DLD1 (cell line): ENCODE measurements around the gene TNK1.
"Not testable (repeated sequence)": the region's sequence is repeated elsewhere in the genome, so short reads cannot be mapped to it uniquely, and the experiment has no call there.

ENCODE experiments used
- in situ Hi-C: cut with HindIII; loops from 2 replicates; pipeline ENCODE4 v1.10.0; 2017; ENCODE audit warnings: low sequenced_read_pairs

Gene TNK1

DNA sequence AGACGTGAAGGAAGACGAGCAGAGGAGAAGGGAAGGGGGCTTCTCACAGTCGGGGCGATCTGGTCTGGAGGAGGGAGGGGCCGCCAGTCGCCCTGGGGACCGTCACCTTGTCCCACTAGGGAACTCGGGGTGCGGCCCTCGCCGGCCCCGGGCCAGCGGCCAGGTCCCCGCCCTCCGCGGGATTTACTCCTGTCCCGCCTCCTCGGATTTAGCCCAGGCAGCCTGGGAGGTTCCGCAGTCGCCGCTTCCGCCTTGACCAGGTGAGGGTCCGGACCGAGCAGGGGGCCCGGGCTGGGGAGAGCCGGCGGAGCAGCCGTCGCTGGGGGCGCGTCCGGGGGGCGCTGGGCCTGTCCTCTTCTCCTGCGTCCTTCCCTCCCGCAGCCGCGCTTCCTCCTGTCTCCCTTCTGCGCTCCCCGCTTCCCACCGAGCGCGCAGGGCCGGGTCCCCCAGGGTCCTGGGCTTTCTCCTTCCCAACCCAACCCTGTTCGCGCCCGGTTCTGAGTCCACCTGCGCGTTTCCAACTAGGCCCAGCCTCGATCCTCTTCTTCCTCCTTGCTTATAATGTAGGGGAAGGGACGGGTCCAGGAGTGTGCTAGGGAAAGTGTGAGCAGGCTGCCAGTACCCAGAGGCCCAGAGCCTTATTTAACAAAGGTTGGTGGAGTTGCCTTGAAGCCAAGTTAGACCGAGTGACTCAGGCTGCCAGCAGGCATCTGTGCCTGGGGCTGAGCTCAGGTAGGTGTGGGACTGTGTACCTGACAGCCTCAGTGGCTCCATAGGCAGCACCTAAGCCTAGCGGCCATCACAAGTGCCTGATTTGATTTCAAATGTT, at the start of gene TNK1:
TNK1 (plus strand) TSS at position 235 of the 829 bp plus-strand sequence. CDS start 1,838 bp downstream, outside the sequence.
- in situ Hi-C loops: no loop called here

DNA sequence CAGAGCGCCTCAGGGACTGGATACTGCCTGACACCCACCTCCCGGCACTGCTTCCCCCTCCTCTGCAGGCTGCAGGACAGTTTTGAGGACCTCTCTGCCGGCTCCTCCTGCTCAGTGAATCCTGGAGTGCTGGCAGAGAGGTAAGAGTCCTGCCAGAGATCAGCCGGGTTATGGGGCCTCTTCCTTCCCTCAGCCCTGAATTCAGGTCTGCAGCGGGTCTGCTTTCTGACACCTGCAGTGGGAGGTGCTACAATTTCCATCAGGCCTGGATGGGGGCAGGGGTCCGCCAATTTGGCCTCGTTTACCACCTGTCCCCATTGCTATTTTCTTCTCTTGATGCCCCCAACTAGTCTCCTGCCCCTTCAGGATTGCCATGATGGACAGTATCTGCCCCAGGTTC, 48.8 kb upstream of the TNK1 start:
- in situ Hi-C loops: no loop called here

DNA sequence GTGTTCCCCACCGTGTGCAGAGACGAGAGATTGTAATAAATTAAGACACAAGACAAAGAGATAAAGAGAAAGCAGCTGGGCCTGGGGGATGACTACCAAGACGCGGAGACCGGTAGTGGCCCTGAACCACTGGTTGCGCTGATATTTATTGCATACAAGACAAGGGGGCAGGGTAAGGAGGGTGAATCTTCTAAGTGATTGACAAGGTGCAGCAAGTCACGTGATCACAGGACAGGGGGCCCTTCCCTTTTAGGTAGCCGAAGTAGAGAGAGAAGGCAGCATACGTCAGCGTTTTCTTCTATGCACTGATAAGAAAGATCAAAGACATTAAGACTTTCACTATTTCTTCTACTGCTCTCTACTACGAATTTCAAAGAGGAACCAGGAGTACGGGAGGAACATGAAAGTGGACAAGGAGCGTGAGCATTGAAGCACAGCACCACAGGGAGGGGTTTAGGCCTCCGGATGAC, 48.3 kb upstream of the TNK1 start:
- in situ Hi-C loops: not testable (repeated sequence)

DNA sequence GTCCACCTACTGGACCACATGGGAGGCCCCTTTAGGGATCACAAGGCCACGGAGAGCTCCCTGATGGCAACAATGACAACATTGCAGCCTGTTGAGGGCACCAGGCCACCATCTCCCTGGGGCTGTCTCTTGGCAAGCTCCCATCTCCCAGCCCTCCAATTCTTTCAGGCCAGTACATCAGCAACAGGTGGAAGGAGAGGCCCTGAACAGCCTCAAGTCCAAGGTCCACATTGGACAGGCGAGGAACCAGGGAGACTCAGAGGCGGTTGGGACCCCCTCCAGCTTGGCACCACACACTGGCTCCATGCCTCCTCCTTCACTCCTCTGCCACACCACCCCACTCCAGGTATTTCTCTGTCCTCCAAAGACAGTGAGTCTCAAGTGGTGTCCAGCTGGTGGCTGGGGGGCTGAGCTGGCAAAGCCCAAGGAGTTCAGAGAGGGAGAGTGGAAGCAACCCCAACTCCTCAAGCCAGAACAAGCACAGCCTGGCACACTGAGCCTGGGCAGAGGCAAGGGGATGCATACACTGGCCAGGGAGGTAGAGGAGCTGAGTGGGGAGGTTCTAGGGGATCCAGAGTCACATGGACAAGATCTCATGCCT, 45.9 kb upstream of the TNK1 start:
- in situ Hi-C loops: no loop called here

DNA sequence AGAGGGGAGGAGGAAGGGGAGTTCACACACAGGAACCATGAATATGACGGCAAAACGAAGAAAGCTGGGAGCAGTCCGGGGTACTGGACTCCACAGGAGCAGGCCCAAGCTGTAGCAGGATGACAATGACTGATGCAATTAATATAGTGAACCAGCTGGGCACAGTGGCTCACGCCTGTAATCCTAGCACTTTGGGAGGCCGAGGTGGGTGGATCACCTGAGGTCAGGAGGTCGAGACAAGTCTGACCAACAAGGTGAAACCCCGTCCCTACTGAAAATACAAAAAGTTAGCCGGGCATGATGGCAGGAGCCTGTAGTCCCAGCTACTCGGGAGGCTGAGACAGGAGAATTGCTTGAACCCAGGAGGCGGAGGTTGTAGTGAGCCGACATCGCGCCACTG, 45.1 kb upstream of the TNK1 start:
- in situ Hi-C loops: not testable (repeated sequence)

DNA sequence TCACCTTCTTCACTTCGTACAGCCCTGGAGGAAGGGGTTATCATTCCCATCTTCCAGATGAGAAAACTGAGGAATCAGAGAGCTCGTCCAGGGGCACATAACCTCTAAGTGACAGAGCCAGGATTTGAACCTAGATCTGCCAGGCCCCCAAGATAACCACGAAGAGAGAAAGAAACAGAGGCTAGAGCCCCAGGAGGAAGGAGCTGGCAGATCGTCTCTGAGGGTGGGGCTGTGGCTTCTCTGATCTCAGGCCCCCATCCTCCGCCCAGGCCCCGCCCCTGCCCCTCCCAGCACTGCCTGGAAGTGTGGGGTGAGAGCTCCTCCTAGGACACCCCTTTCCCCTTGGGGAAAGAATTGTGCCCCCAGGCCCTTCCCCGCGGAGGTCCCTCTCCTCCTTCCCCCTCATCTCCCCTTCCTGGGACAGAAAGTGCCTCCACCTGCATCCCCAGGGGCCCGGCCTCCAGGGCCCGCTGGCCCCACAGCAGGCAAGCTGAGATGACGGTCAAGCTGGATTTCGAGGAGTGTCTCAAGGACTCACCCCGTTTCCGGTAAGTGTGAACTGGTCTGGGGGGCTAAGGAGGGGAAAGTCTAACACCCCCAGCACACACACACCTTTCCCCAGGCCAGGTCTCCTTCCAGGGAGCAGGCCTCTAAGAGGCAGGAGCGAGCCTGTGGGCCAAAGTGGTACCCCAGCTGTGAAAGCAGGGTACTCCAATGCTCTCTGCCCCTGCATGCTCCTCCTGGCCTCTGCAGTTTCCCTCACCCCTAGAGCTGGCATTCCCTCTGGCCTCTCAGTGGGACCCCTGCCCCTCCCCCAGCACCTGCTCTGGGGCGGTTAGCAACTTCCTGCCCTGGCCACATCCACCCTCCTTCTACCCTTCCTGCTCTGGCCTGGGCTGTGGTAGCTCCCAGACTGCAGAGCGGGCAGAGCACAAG, 44.4 kb upstream of the TNK1 start, which contains the start of gene ACAP1:
ACAP1 (plus strand) TSS at position 290 of the 936 bp plus-strand sequence; CDS start at position 496, 206 bp downstream.
- in situ Hi-C loops: no loop called here

DNA sequence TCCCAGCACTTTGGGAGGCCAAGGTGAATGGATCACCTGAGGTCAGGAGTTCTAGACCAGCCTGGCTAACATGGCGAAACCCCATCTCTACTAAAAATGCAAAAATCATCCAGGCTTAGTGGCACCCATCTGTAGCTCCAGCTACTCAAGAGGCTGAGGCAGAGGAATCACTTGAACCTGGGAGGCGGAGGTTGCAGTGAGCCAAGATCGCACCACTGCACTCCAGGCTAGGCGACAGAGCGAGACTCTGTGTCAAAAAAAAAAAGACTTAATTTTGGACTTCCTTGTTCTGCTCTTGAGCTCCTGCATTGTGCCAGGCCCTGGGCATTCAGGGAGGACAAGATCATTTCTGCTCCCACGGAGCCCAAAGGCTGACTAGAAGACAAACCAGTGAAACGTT, 43.3 kb upstream of the TNK1 start:
- in situ Hi-C loops: not testable (repeated sequence)

DNA sequence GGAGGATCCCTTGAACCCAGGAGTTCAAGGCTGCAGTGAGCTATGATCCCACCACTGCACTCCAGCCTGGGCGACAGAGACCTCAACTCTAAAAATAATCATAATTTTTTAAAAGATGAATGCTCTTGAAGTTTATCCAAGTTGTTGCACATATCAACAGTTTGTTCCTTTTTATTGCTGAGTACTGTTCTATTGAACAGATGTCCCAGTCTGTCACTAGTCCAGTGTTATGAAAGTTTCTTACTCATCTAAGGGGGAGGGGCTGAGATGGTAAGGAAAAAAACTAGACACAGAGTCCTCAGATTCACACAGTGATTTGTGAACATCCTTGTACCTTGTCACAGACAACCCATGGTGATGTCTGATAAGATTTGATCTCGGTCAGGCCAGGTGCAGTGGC, 40.7 kb upstream of the TNK1 start:
- in situ Hi-C loops: no loop called here

DNA sequence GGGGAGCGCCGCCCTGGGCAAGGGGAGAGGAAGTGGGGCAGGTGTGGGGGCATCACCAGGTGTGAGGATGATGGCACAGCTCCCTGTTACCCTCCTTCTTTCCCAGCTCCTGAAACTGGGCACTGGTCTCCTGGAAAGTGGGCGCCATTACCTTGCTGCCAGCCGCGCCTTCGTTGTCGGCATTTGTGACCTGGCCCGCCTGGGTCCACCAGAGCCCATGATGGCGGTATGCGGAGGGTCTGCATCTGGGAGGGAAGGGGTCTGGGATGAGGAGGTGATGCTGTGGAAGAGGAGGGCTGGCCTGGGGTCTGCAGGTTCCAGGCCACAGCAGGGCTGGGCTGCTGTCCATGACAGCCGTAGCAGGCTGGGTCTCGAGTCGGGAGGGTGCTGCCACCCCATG, 39.0 kb upstream of the TNK1 start:
- in situ Hi-C loops: no loop called here

DNA sequence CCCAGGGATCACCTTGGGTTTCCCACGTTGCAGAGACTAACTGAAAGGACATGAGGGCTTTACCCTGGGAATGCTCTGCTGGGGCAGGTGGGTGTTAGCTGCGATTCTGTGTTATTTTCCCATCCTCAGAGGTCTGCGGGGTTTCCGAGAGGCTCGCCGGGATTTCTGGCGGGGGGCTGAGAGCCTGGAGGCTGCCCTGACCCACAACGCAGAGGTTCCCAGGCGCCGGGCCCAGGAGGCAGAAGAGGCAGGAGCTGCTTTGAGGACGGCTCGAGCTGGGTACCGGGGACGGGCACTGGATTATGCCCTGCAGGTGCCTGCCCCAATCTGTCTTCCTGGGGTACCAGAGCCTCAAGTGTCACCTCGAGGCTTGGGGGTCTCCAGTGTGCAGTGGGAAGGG, 37.6 kb upstream of the TNK1 start:
- in situ Hi-C loops: no loop called here

DNA sequence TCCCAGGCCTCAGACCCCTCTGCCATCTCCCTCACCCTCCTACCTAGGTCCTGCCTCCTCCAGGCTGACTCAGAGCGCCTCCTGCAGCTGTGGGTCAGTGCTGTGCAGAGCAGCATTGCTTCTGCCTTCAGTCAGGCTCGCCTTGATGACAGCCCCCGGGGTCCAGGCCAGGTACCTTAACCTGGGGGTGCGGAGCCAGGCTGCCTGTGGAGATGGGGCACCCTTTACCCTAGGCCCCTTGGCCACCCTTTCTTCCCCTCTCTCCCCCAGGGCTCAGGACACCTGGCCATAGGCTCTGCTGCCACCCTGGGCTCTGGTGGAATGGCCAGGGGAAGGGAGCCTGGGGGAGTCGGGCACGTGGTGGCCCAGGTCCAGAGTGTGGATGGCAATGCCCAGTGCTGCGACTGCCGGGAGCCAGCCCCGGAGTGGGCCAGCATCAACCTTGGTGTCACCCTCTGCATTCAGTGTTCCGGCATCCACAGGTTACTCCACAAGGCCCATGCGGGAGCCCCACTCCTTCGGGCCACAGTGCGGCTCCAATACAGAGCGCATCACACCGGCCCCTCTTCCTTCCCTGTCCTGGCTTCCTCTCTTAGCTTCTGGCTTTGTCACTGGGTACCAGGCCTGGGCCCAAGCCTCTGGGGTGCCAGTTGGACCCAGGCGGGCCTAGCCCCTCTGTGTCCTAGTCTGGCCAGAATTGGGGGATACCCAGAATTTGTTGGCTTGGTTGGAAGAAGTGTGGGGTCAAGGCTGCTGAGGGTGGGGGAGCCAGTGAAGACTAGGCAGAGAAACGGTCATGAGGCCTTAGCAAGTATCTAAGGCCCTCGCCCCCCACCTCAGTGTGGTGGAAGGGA, 33.9 kb upstream of the TNK1 start:
- in situ Hi-C loops: no loop called here

DNA sequence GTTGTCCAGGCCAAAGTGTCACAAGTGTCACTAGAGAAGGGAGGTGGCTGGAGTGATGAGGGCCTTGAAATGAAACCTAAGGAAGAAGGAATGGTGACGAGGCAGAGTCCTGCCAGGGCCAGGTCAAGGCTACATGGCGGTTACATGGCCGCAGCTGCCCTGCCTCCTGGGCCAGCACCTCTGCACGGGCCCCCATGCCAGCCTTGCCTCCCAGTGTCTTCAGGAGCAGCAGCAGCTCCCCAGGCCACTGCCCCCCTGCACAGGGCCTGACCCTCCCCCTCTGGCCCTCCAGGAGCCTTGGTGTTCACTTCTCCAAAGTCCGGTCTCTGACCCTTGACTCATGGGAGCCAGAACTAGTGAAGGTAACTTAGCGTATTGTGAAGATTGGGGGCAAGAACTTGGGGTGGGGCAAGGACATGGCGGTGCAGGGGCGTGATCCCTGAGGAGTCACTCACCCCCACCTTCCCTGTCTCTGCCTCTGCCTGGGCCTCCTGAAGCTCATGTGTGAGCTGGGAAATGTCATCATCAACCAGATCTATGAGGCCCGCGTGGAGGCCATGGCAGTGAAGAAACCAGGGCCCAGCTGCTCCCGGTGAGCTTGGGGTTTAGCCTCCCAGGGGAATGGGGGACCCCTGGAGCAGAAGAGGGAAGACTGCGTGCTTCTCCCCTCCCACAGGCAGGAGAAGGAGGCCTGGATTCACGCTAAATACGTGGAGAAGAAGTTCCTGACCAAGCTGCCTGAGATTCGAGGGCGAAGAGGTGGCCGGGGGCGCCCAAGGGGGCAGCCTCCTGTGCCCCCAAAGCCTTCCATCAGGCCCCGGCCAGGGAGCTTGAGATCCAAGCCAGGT, 33.0 kb upstream of the TNK1 start:
- in situ Hi-C loops: no loop called here

DNA sequence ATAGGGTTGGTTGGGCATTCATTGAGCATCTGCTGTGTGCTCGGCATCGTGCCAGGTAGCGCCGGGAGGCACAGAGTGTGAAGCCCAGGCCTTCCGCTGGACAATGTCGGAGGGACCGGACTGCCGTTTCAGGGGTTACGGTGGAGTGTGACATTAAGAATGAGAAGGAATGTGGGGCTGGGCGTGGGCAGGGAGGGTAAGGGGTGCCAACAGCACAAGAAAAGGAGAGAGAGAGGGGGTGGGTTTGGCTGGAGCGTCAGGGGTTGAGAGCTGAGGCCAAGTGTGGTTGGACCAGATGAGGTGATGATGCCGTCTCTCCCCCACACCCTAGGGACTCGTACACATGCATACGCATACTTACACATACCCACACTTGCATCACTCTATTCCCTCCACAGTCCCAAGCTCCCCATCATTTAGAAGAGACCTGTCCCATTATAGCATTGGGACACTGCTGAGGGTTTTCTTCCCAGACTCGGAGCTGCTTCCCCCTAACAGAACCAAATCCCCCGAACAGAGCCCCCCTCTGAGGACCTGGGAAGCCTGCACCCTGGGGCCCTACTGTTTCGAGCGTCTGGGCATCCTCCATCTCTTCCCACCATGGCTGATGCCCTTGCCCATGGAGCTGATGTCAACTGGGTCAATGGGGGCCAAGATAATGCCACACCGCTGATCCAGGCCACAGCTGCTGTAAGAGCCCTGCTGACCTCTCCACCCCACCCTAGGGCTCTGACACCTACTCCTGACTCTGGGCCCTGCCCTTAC, 32.2 kb upstream of the TNK1 start:
- in situ Hi-C loops: no loop called here

DNA sequence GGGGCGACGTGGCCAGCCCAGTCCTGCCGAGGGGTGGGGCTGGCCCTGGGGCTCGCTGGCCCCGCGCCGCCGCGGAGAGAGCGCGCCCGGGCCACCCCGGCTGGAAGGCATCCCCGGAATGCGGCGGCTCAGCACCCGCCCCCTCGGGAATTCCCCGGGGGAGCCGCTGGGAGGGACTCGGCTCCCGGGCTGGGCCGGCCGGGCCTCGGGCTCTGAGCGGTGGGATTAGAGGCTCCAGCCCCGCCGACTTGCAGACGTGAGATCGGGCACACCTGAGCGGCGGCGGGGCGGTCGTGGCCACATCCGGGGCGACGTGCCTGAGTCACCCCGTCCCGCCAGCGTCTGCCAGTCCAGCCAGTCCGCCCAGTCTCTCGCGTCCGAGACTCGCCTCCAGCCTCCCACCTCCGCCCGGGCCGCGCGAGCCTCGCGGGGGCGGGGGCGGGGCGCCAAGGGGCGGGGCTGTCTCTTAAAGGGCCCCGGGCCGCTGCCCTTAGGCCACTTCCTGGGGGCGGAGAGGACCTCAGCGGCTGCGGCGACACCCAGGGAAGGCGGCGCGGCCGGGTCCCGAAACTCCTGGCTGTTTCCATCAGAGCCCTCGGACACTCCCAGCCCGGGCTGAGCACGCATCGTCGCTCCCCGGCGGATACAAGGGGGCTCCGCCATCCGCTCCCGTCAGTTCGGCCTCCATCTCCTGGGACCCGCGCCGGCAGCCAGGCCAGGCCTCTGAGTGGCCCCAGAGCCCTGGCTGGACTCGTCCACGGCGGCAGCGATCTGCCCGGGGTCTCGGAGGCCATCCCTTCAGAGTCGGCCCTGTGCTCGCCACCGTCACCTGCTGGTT, 29.0 kb upstream of the TNK1 start, which contains the start of gene KCTD11:
KCTD11 (plus strand) TSS at position 498 of the 838 bp plus-strand sequence.
- in situ Hi-C loops: no loop called here

DNA sequence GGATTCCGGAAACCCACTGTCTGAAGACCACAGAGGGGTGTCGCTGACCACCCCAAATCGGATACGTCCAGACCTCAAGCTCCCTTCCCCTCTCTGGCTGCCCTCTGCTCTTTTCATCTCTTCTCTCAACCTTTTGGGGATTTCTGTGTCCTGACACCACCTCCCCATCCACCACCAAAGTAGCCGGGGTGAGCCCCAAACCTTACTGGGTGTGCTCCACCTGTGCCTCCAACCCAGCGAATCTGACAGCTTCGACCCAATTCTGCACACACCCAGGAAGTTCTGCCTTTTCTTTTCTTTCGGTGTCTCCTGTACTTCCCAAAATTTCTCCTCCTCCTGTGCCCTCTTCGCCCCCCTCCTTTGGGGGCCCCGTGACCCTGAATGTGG, 28.4 kb upstream of the TNK1 start:
- in situ Hi-C loops: no loop called here

DNA sequence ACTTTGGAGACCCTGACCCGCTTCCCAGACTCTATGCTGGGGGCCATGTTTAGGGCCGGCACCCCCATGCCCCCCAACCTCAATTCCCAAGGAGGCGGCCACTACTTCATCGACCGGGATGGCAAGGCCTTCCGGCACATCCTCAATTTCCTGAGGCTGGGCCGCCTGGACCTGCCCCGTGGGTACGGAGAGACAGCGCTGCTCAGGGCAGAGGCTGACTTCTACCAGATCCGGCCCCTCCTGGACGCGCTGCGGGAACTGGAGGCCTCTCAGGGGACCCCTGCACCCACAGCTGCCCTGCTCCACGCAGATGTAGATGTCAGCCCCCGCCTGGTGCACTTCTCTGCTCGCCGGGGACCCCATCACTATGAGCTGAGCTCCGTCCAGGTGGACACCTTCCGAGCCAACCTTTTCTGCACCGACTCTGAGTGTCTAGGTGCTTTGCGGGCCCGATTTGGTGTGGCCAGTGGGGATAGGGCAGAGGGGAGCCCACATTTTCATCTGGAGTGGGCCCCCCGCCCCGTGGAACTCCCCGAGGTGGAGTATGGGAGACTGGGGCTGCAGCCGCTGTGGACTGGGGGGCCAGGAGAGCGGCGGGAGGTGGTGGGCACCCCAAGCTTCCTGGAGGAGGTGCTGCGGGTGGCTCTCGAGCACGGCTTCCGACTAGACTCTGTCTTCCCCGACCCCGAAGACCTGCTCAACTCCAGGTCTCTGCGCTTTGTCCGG, 27.8 kb upstream of the TNK1 start:
- in situ Hi-C loops: no loop called here

DNA sequence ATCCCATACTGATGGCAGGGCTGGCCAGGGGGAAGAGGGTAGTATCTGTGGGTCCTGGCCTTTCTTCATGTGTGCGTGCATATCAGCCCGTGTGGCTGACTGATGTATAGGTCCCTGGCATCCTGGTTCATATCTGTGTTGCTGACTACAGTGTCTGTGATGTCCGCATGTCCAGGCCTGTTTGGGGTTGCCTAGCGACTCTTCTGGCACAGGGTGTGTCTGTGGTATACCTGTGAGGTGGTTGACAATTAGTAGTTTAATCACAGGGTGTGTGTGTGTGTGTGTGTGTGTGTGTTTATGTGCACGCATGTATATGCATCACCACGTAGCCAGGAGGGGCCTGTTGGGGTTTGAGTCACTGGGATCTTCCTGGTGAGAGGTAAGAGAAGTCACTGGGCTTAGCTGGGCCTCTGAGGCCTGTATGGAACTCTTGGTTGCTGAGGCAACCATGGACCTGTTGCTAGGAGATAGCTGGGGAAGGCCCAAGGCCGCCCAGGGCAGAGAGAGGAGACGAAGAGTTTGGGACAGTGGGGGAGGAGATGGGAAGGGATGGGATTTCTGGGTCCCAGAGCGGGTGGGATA, 26.5 kb upstream of the TNK1 start:
- in situ Hi-C loops: no loop called here
